Muscle layer of colon (tissue), 2 donors: ENCODE data around the gene RABGAP1L.
"Not testable (repeated sequence)": the region's sequence is repeated elsewhere in the genome, so short reads cannot be mapped to it uniquely, and the experiment has no call there.

Experiments used
- H3K27ac ChIP-seq: one replicate; pipeline ENCODE4 v1.7.0; 2013; ENCODE audit warnings: low read depth, mild to moderate bottlenecking, low read length, moderate library complexity
- H3K27me3 ChIP-seq, 2 donors: one replicate each; pipeline ENCODE4 v1.7.0; 2013; ENCODE audit warnings: low read length in 2 of 2, mild to moderate bottlenecking in 2 of 2; ENCODE audit not compliant: insufficient read depth in 2 of 2, control insufficient read depth in 1 of 2
- H3K36me3 ChIP-seq: one replicate; pipeline ENCODE4 v1.7.0; 2013; ENCODE audit warnings: mild to moderate bottlenecking, low read length; ENCODE audit not compliant: insufficient read depth
- H3K4me1 ChIP-seq: one replicate; pipeline ENCODE4 v1.7.0; 2013; ENCODE audit warnings: mild to moderate bottlenecking, low read length; ENCODE audit not compliant: insufficient read depth
- H3K4me3 ChIP-seq, 2 donors: one replicate each; pipeline ENCODE4 v1.7.0; 2013; ENCODE audit warnings: low read length in 2 of 2, low read depth in 1 of 2, mild to moderate bottlenecking in 1 of 2, moderate library complexity in 1 of 2
- H3K9ac ChIP-seq: one replicate; pipeline ENCODE4 v1.7.0; 2013; ENCODE audit warnings: low read length
- H3K9me3 ChIP-seq: one replicate; pipeline ENCODE4 v1.7.0; 2013; ENCODE audit warnings: mild to moderate bottlenecking, low read length
- donor health status: abdominal sarcoma.
- donor health status: Adenocarcinoma of cecum.

RABGAP1L gene

DNA sequence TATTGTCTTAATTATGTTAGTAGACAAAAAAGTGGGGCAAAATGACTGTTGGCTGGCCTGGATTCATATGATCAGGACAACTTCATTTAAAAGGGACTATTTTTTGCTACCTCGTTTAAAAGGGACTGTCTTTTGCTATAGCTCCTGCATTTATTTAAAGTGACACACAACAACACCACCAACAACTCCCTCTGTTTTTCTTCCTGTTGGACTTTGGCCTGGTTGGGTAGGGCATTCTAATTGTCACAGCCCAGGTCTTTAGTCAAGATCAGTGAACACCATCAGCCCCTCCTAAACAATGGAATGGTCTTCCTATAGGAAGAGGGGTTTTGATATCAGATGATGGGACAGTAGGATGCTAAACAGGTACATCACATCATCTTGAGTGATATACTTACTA is 530.2 kb downstream of the RABGAP1L start:
- no peak overlapping the region for H3K4me3 ChIP-seq
- H3K36me3 ChIP-seq, result no peaks in the 10 kb centered on the region
- no peaks in the 10 kb centered on the region for H3K4me1 ChIP-seq
- H3K9ac ChIP-seq, result no peak overlapping the region
- no peak overlapping the region for H3K27ac ChIP-seq
- no peaks in the 10 kb centered on the region for H3K9me3 ChIP-seq
- H3K27me3 ChIP-seq, result no peaks in the 10 kb centered on the region

GRCh38 chr1:174690266-174690665 is 530.9 kb downstream of the RABGAP1L start:
- no peaks in the 10 kb centered on the region for H3K27me3 ChIP-seq
- H3K36me3 ChIP-seq, result no peaks in the 10 kb centered on the region
- no peak overlapping the region for H3K4me3 ChIP-seq
- H3K9ac ChIP-seq, result no peak overlapping the region
- H3K9me3 ChIP-seq, result no peaks in the 10 kb centered on the region
- H3K4me1 ChIP-seq, result no peaks in the 10 kb centered on the region
- H3K27ac ChIP-seq, result no peak overlapping the region

DNA sequence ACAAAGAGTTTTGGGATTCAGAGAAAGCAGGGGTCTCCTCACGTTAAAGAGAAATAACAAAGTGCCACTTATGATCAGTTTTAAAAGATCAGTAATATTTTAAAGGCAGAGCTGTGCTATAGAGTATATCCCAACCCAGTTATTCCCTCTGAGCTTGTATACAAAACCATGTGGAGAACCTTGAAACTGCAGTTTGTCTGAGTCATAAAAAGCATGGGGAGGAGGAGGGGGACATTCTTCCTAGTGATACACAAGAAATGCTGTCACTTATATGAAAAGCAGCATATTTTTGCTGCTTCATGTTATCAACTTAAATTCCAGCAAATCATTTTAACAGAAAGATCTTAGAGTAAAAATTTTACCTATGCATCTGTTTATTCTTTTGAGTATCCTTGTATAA is 533.0 kb downstream of the RABGAP1L start:
- Histone ChIP-seq H3K4me1 (no peaks in the 10 kb centered on the region), H3K36me3 (no peaks in the 10 kb centered on the region), H3K9ac (no peak overlapping the region), H3K9me3 (no peaks in the 10 kb centered on the region), H3K27me3 (no peaks in the 10 kb centered on the region), H3K4me3 (no peak overlapping the region), H3K27ac (no peak overlapping the region)

DNA sequence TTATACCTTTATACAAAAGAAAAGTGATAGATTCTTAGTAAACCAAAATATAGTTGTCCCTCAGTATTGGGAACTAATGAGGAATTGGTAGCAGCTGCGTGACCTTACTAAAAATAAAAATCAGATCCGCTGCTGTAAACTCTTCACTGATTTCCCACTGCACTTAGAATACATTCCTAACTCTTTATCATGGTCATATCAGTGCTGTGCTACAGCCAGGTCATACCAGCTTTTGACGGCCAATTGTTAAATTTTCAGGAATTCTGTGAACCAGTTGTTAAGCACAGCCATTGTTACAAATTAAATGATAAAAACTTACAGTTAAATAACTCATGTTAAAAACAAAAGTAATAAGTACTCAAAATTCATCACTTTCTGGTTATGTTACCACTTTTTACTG is 533.8 kb downstream of the RABGAP1L start:
- no peaks in the 10 kb centered on the region for H3K4me1 ChIP-seq
- no peak overlapping the region for H3K4me3 ChIP-seq
- H3K36me3 ChIP-seq, result no peaks in the 10 kb centered on the region
- no peaks in the 10 kb centered on the region for H3K27me3 ChIP-seq
- no peak overlapping the region for H3K9ac ChIP-seq
- H3K27ac ChIP-seq, result no peak overlapping the region
- no peaks in the 10 kb centered on the region for H3K9me3 ChIP-seq

DNA sequence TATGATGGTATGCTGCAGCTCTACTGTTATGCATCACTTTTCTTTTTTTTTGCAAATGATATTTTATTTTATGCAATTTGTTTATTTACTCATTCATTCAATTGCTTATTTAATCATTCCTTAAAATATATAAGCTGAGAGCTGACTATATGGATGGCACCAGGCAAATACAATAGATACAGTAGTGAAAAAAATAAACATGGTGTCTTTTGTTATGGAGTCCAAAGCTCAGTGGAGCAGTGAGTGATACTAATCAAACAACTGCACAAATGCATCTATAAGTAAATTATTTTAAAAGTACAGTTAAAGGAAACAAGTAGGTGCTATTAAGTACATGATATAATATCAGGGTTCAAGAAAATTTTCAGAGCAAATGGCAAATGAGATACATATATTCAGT is 534.2 kb downstream of the RABGAP1L start:
- not testable (repeated sequence) for H3K27ac ChIP-seq

DNA sequence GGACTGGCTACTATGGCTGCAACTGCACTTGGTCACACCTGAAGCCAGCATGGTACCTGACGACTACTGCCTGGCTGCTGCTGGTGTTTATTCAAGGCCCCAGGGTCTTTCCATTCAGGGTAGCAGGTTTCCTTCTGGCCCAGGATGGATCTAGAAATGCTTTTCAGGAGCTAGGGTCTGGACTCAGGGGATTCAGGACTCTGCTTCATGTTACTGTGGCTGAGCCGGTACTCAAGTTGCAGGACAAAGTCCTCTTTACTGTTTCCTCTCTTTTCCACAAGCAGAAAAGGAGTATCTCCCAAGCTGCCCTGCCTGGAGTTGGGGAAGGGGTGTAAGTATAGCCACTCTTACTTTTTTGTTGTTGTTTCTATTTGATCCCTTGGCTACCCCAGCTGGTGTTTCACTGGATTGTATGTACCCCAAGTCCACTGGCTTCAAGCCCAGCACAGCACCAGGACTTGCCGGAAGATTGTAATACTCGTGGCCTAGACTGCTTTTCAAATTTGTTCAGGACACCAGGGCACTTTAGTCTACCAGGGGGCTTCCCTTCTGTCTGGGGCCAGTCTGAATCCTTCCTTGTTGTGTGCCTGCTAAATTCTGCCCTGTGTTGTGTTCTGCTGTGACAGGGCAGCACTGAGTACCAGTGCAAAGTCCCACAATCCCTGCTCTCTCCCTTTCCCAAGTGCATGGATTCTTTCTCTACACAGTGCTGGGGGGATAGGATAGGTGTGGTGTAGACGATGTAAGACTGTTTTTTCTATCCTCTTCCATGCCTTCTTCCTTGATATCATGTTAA is 536.9 kb downstream of the RABGAP1L start:
- Histone ChIP-seq H3K36me3 (no peaks in the 10 kb centered on the region), H3K9ac (no peak overlapping the region), H3K4me1 (no peaks in the 10 kb centered on the region), H3K4me3 (no peak overlapping the region), H3K27me3 (no peaks in the 10 kb centered on the region), H3K9me3 (no peaks in the 10 kb centered on the region), H3K27ac (no peak overlapping the region)

More for the DNA sequence above, 534.2 kb downstream of the RABGAP1L start:
- H3K9me3 ChIP-seq, H3K27me3 ChIP-seq, H3K36me3 ChIP-seq, H3K4me3 ChIP-seq, H3K9ac ChIP-seq, H3K4me1 ChIP-seq: not testable (repeated sequence)

DNA sequence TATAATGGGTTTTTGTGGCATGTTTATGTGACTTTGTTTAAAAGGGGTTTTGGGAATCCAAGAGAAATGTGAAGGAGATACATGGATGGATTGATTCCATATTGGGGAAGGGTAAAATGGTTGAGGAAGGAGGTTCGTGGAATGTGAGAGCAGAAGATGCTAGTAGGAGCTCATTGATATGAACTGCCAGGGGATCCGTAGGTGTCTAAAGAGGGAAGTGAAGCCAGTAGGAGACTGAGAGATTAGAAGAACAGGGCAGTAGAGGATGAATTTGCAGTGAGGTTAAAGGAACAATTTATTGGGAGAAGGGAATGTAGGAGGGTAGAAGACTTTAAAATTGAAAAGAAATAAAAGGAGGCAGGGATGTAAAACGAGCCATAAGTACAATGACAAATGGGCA is 541.0 kb downstream of the RABGAP1L start:
- Histone ChIP-seq H3K4me3 (no peak overlapping the region), H3K9me3 (no peaks in the 10 kb centered on the region), H3K9ac (no peak overlapping the region), H3K4me1 (no peaks in the 10 kb centered on the region), H3K27ac (no peak overlapping the region), H3K27me3 (no peaks in the 10 kb centered on the region), H3K36me3 (no peaks in the 10 kb centered on the region)

DNA sequence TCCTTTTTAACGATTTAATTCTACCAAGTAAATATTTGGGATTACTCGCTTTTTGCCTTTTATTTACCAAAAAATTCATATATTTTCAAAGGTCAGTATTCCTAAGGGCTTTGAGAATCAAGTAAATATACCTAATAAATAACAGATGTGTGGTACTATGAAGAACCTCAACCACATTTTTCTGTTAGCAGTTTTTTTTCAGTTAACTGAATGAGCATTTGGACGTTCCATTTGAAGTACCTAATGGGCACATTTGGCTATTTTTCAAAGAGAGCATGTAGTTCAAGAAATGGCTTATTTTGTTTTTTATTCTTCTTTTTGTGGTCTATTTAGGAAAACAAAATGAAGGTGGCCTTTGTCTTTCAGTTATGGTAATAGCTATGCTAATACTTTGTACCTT is 541.5 kb downstream of the RABGAP1L start:
- Histone ChIP-seq H3K36me3 (no peaks in the 10 kb centered on the region), H3K27ac (no peak overlapping the region), H3K4me3 (no peak overlapping the region), H3K4me1 (no peaks in the 10 kb centered on the region), H3K9ac (no peak overlapping the region), H3K27me3 (no peaks in the 10 kb centered on the region), H3K9me3 (no peaks in the 10 kb centered on the region)

DNA sequence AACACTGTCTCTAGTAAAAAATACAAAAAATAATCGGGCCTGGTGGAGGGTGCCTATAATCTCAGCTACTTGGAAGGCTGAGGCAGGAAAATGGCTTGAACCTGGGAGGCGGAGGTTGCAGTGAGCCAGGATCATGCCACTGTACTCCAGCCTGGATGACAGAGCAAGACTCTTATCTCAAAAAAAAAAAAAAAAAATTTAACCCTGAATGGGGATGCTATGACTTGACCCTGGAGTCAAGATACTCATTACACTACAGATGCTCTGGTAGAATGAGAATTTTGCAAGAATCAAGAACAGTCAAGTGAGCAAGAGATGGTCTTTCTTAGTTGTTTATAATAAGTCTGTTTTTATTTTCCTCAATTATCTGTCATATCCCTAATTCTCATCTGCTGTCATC is 542.2 kb downstream of the RABGAP1L start:
- Histone ChIP-seq H3K36me3 (no peaks in the 10 kb centered on the region), H3K4me1 (no peaks in the 10 kb centered on the region), H3K27me3 (no peaks in the 10 kb centered on the region), H3K27ac (no peak overlapping the region), H3K9ac (no peak overlapping the region), H3K4me3 (no peak overlapping the region), H3K9me3 (no peaks in the 10 kb centered on the region)

DNA sequence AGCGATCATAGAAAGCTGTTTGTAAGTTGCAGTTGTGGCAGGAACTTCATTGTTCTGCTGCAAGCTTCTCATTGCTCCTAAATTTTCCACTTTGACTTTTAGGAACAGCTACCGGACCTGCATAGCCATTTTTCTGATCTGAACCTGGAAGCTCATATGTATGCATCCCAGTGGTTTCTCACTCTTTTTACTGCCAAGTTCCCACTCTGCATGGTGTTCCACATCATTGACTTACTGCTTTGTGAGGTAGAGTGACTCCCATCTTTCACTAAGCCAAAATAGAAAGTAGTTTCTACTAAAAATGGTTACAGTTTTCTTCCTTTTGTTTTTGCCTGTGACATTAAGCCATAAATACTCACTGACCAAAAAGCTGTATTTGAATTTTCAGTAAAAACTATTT is 542.7 kb downstream of the RABGAP1L start:
- no peak overlapping the region for H3K9ac ChIP-seq
- no peaks in the 10 kb centered on the region for H3K4me1 ChIP-seq
- H3K27ac ChIP-seq, result no peak overlapping the region
- no peaks in the 10 kb centered on the region for H3K27me3 ChIP-seq
- no peaks in the 10 kb centered on the region for H3K9me3 ChIP-seq
- no peaks in the 10 kb centered on the region for H3K36me3 ChIP-seq
- H3K4me3 ChIP-seq, result no peak overlapping the region

DNA sequence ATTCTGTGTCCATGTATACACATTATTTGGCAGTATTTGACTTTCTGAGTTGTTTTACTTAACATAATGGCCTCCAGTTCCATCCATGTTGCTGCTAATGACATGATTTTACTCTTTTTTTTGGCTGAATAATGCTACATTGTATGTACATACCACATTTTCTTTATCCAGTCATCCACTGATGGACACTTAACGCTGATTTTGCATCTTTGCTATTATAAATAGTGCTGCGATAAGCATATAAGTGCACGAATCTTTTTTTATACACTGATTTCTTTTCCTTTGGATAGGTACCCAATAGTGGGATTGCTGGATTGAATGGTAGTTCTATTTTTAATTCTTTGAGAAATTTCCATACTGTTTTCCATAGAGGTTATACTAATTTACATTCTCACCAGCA is 544.0 kb downstream of the RABGAP1L start:
- H3K9ac ChIP-seq, result no peak overlapping the region
- H3K4me1 ChIP-seq, result no peaks in the 10 kb centered on the region
- no peak overlapping the region for H3K4me3 ChIP-seq
- no peaks in the 10 kb centered on the region for H3K36me3 ChIP-seq
- no peak overlapping the region for H3K27ac ChIP-seq
- H3K27me3 ChIP-seq, result no peaks in the 10 kb centered on the region
- no peaks in the 10 kb centered on the region for H3K9me3 ChIP-seq

GRCh38 chr1:174704300-174704699 is 545.0 kb downstream of the RABGAP1L start:
- H3K9me3 ChIP-seq, result no peaks in the 10 kb centered on the region
- H3K9ac ChIP-seq, result no peak overlapping the region
- H3K27me3 ChIP-seq, result no peaks in the 10 kb centered on the region
- H3K36me3 ChIP-seq, result no peaks in the 10 kb centered on the region
- no peak overlapping the region for H3K4me3 ChIP-seq
- no peak overlapping the region for H3K27ac ChIP-seq
- H3K4me1 ChIP-seq, result no peaks in the 10 kb centered on the region
